Embryonic facial prominence (tissue), 1 donor: ENCODE results near the gene KMT2B.

ENCODE experiments used
- DNase-seq: peaks from one replicate; pipeline ENCODE4 v3.0.0-alpha.2; 2016; ENCODE audit errors: extremely low spot score

KMT2B gene

GRCh38 chr19:35725216-35725861 lies 7.5 kb downstream of the KMT2B start:
- no peak for DNase-seq

DNA sequence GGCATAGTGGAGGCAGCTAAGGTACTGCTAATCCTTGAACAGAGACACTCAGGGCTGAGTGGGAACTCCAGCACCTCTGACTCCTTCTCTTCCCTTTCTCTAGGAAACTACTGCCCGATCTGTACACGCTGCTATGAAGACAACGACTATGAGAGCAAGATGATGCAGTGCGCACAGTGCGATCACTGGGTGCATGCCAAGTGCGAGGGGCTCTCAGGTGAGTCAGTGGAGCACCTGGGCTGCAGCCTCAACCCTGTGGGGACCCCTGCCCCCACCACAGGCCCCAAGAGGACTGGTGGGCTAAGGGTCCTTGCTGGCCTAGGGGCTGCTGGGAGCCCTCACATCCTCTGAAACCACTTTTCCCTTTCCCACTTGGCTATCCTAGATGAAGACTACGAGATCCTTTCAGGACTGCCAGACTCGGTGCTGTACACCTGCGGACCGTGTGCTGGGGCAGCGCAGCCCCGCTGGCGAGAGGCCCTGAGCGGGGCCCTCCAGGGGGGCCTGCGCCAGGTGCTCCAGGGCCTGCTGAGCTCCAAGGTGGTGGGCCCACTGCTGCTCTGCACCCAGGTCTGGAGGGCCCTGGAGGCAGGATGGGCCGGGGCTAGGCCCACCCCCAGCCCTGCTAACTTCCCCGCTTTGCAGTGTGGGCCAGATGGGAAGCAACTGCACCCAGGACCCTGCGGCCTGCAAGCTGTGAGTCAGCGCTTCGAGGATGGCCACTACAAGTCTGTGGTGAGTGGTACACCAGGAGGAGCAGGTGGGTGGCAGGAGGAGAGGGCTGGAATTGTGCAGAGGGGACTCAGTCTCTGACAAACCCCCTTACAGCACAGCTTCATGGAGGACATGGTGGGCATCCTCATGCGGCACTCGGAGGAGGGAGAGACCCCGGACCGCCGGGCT lies 9.5 kb downstream of the KMT2B start:
- no peak for DNase-seq

GRCh38 chr19:35727956-35728706 lies 10.3 kb downstream of the KMT2B start:
- DNase-seq = no peak

GRCh38 chr19:35729021-35729420 lies 11.2 kb downstream of the KMT2B start:
- DNase-seq = no peak

- no peak for DNase-seq
These were observed 12.0 kb downstream of the KMT2B start for GRCh38 chr19:35729763-35730162.

GRCh38 chr19:35730326-35730725 lies 12.5 kb downstream of the KMT2B start:
- no peak for DNase-seq

GRCh38 chr19:35731353-35731752 lies 13.6 kb downstream of the KMT2B start:
- DNase-seq = no peak

DNA sequence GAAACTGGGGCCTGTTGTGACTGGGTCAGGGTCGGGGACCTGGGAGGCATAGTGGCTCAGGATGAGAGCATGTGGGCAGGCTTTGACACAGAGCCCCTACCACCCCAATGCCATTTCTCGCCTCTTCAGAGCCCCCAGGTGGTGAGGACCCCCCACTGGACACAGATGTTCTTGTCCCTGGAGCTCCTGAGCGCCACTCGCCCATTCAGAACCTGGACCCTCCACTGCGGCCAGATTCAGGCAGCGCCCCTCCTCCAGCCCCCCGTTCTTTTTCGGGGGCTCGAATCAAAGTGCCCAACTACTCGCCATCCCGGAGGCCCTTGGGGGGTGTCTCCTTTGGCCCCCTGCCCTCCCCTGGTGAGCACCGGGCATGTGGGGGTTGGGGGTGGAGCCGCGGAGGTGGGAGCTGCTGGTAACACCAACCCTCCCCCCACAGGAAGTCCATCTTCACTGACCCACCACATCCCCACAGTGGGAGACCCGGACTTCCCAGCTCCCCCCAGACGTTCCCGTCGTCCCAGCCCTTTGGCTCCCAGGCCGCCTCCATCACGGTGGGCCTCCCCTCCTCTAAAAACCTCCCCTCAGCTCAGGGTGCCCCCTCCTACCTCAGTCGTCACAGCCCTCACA lies 14.1 kb downstream of the KMT2B start:
- no peak for DNase-seq

DNA sequence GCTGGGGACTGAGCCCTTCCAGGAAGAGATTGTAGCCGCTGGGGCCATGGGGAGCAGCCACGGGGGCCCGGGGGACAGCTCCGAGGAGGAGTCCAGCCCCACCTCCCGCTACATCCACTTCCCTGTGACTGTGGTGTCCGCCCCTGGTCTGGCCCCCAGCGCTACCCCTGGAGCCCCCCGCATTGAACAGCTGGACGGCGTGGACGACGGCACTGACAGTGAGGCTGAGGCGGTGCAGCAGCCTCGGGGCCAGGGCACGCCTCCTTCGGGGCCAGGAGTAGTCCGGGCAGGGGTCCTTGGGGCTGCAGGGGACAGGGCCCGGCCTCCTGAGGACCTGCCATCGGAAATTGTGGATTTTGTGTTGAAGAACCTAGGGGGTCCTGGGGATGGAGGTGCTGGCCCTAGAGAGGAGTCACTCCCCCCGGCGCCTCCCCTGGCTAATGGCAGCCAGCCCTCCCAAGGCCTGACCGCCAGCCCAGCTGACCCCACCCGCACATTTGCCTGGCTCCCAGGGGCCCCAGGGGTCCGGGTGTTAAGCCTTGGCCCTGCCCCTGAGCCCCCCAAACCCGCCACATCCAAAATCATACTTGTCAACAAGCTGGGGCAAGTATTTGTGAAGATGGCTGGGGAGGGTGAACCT lies 14.9 kb downstream of the KMT2B start:
- DNase-seq = no peak

DNA sequence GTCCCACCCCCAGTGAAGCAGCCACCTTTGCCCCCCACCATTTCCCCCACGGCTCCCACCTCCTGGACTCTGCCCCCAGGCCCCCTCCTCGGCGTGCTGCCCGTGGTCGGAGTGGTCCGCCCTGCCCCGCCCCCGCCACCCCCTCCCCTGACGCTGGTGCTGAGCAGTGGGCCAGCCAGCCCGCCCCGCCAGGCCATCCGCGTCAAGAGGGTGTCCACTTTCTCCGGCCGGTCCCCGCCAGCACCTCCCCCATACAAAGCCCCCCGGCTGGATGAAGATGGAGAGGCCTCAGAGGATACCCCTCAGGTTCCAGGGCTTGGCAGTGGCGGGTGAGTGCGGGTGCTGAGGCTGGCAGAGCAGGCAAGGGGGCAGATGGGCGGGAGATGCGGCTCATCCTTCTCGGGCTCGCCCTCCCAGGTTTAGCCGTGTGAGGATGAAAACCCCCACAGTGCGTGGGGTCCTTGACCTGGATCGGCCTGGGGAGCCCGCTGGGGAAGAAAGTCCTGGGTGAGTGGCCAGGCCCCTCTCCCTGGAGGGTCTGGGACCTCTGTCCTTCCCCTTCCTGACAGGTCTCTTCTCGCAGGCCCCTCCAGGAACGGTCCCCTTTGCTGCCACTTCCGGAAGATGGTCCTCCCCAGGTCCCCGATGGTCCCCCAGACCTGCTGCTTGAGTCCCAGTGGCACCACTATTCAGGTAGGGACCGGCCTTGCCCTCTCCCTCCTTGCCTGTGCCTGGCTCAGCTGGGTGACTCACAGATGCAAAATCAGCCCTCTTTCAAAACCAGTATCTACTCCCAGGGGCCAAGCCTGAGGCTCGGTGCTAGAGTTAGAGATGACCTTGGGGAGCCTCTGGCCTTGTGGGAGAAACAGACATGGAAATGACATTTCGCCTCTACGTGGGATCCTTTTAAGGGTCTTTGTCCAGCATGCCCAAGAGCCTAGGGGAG lies 15.7 kb downstream of the KMT2B start:
- no peak for DNase-seq

DNA sequence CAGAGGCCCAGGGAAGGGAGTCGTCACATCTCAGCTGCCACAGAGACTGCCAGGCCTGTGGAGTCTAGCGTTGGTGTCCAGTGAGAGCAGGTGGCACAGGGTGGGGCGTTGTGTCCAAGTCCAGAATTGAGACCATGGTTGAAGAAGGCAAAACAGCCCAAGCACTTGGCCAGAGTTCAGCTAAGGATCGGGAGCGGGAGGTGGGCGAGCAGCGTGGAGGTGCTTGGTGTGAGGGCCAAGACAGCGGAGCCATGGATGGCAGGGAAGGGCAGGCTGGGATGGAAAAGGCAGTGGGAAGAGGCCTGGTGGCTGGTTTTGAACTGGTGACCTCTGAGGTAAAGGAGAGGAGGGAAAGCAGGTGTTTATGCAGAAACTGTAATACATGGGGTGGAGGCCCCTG lies 16.5 kb downstream of the KMT2B start:
- no peak for DNase-seq

- DNase-seq = no peak
These were observed 17.1 kb downstream of the KMT2B start for GRCh38 chr19:35734889-35735288.

GRCh38 chr19:35736913-35737886 lies 19.4 kb downstream of the KMT2B start:
- no peak for DNase-seq

GRCh38 chr19:35738021-35738886 lies 20.5 kb downstream of the KMT2B start:
- DNase-seq = no peak

DNA sequence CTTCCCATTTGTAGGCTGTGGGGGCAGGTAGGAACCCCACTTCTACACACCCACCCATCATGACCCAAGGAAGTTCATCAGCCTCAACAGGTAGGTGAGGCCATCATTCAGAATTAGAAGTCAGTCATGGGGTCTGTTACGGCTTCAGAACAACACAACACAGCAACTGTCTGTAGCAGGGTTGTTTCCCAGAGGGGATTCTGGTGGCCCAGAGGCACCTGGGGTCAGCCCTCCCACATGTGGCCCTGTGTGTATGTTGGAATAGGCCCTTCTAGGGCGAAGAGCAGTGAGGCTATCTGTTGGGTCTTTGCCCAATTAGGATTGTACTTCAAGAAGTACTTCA lies 21.1 kb downstream of the KMT2B start:
- no peak for DNase-seq

GRCh38 chr19:35739275-35740107 lies 21.7 kb downstream of the KMT2B start:
- no peak for DNase-seq

GRCh38 chr19:35740108-35740422 lies 22.3 kb downstream of the KMT2B start:
- no peak for DNase-seq
